Testis (tissue), 3 donors: ENCODE measurements around the gene RBFOX1. TPM values are rescaled to one million over a fixed set of nuclear protein-coding genes. Genes with fewer than 3 reads are reported as not detected.

Experiments
- DNase-seq: peaks from one replicate; pipeline ENCODE4 v3.0.0-alpha.2; 2019
- H3K27ac ChIP-seq, 2 donors: fragments of 200-600 bp; sonication (generic); one replicate each; pipeline ENCODE4 v1.5.1; 2019
- H3K27me3 ChIP-seq: fragments of 200-600 bp; sonication (generic); one replicate; pipeline ENCODE4 v1.5.1; 2019
- H3K36me3 ChIP-seq: fragments of 200-600 bp; sonication (generic); one replicate; pipeline ENCODE4 v1.5.1; 2017; ENCODE audit warnings: low read depth; ENCODE audit errors: missing control alignments
- H3K4me1 ChIP-seq: fragments of 200-600 bp; sonication (generic); one replicate; pipeline ENCODE4 v1.5.1; 2019
- H3K4me3 ChIP-seq, 2 donors: fragments of 200-600 bp; sonication (generic); one replicate each; pipeline ENCODE4 v1.5.1; 2017 to 2019
- H3K9me3 ChIP-seq: fragments of 200-600 bp; sonication (generic); one replicate; pipeline ENCODE4 v1.5.1; 2017
- CTCF ChIP-seq, 3 experiments: fragments of 450-650 bp in 2 of 3; fragments of 200-600 bp in 1 of 3; sonication (generic) in 1 of 3; IDR thresholded peaks; one replicate each; pipeline ENCODE4 v1.5.1; 2016 to 2019; ENCODE audit warnings: antibody characterized with exemption in 3 of 3, mild to moderate bottlenecking in 2 of 3, moderate library complexity in 1 of 3
- POLR2A ChIP-seq: fragments of 450-650 bp; IDR thresholded peaks from one replicate; pipeline ENCODE4 v1.6.1; 2017; ENCODE audit warnings: antibody characterized with exemption, mild to moderate bottlenecking, moderate library complexity
- WGBS, 2 donors: methylation state at CpG; one replicate each; pipeline ENCODE4 v1.1.5; 2018; 5-methylcytosine and 5-hydroxymethylcytosine counted together
- intact Hi-C: fragments of 100-400 bp; cut with DNase I; formaldehyde crosslinking; loops from one replicate; pipeline ENCODE4 v1.15.1; 2023; ENCODE audit warnings: low total_unique reads
- polyA plus RNA-seq: library from polyadenylated mRNA; stranded (reverse); fragments of 350-450 nt; fragmentation: Illumina TruSeq; extraction: RNeasy Lipid Tissue Mini Kit (QIAGEN cat#74804); gene quantifications from one replicate; pipeline ENCODE4 v1.2.3, GENCODE V29; 2014; ENCODE audit warnings: low read depth, low replicate concordance; ENCODE audit not compliant: insufficient read depth
- total RNA-seq, 2 donors: library from RNA; depleted of rRNA; stranded (reverse); fragments of >200 nt; gene quantifications; one replicate each; pipeline ENCODE4 v1.2.3, GENCODE V29; 2016

Gene RBFOX1
- total and polyA plus RNA-seq, 3 donors from 2014 or later = 0.68 to 2.8 (median 1.1) TPM

- no peaks in the 10 kb centered on the region for H3K9me3 ChIP-seq
- no peak overlapping the region for H3K4me3 ChIP-seq
- no peaks in the 10 kb centered on the region for H3K4me1 ChIP-seq
- intact Hi-C loops = no loop called here
- DNase-seq = no peak
- H3K36me3 ChIP-seq = no peaks in the 10 kb centered on the region
- no peaks in the 10 kb centered on the region for H3K27me3 ChIP-seq
- H3K27ac ChIP-seq = no peak overlapping the region
- TF ChIP-seq POLR2A = no peak
- TF ChIP-seq CTCF (IDR thresholded peaks at IDR 0.05) = no peak
- WGBS, 2 donors = 34 to 45% methylated on average over 4 of the region's 4 CpGs
Observed at GRCh38 chr16:7546948-7547347, 214.3 kb downstream of the RBFOX1 start.

- Histone ChIP-seq H3K27ac (no peak overlapping the region), H3K4me3 (no peak overlapping the region), H3K27me3 (no peaks in the 10 kb centered on the region), H3K9me3 (no peaks in the 10 kb centered on the region), H3K36me3 (no peaks in the 10 kb centered on the region), H3K4me1 (no peaks in the 10 kb centered on the region)
- WGBS, 2 donors = 70 to 77% methylated on average over 4 of the region's 4 CpGs
- TF ChIP-seq CTCF (IDR thresholded peaks at IDR 0.05) = no peak
- no peak for TF ChIP-seq POLR2A
- intact Hi-C loops = no loop called here
- no peak for DNase-seq
Observed at GRCh38 chr16:7547736-7548135, 215.1 kb downstream of the RBFOX1 start.

- H3K36me3 ChIP-seq = no peaks in the 10 kb centered on the region
- 83 to 91% methylated on average over 4 of the region's 4 CpGs for WGBS, 2 donors
- no peak overlapping the region for H3K27ac ChIP-seq
- TF ChIP-seq POLR2A (no peak), CTCF (IDR thresholded peaks at IDR 0.05) (no peak)
- H3K4me1 ChIP-seq = no peaks in the 10 kb centered on the region
- no peak overlapping the region for H3K4me3 ChIP-seq
- H3K27me3 ChIP-seq = no peaks in the 10 kb centered on the region
- no peak for DNase-seq
- intact Hi-C loops = no loop called here
- no peaks in the 10 kb centered on the region for H3K9me3 ChIP-seq
Observed at GRCh38 chr16:7548796-7549318, 216.2 kb downstream of the RBFOX1 start.

- Histone ChIP-seq H3K4me3 (no peak overlapping the region), H3K36me3 (no peaks in the 10 kb centered on the region), H3K9me3 (no peaks in the 10 kb centered on the region), H3K27ac (no peak overlapping the region), H3K4me1 (no peaks in the 10 kb centered on the region), H3K27me3 (no peaks in the 10 kb centered on the region)
- WGBS, 2 donors = 86% methylated on average over 7 of the region's 7 CpGs
- TF ChIP-seq POLR2A (no peak), CTCF (IDR thresholded peaks at IDR 0.05) (no peak)
- DNase-seq = no peak
- intact Hi-C loops = no loop called here
Observed at GRCh38 chr16:7550096-7550495, 217.5 kb downstream of the RBFOX1 start.

GRCh38 chr16:7555459-7555858 is 222.8 kb downstream of the RBFOX1 start:
- Histone ChIP-seq H3K27ac (no peak overlapping the region), H3K9me3 (no peaks in the 10 kb centered on the region), H3K4me3 (no peak overlapping the region), H3K4me1 (no peaks in the 10 kb centered on the region), H3K27me3 (no peaks in the 10 kb centered on the region), H3K36me3 (no peaks in the 10 kb centered on the region)
- 87 to 93% methylated on average over 7 of the region's 7 CpGs for WGBS, 2 donors
- TF ChIP-seq POLR2A (no peak), CTCF (IDR thresholded peaks at IDR 0.05) (no peak)
- no peak for DNase-seq
- intact Hi-C loops = no loop called here
